ENCODE results near the gene TRAP1.
A peak's percentile ranks its signal among the peaks of the same experiment; 100 is the strongest.
"Not testable (repeated sequence)": the region's sequence is repeated elsewhere in the genome, so short reads cannot be mapped to it uniquely, and the experiment has no call there.

Gene TRAP1

DNA sequence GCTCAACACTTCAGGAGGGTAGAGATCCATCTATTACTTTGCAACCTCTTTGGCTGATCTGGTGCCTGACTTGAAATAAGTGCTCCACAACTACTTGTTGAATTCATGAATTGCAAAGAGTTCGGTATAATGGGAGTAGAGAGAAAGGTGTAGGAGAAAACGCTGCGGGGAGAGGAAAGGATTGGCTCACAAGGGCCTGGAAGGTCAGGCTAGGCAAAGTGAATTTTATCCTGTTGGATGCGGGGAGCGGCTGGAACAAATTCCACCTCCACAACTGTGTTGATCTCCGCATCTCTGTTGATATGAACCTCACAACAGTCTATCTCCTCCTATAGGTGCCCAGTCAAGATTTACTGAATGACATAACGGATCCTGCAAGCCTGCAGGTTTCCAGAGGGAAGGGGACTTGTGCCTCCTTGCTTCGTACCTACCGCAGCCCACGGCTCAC lies 106.6 kb downstream of the TRAP1 start:
- DNase-seq (ENCODE audit: extremely low spot score), result no peak
- ChIA-PET POLR2A (no interaction called here), CTCF (no interaction called here)
- TF ChIP-seq L3MBTL2 (conservative IDR thresholded peaks at IDR 0.05) (peak; percentile 18), TARDBP (IDR thresholded peaks at IDR 0.05) (no peak)

DNA sequence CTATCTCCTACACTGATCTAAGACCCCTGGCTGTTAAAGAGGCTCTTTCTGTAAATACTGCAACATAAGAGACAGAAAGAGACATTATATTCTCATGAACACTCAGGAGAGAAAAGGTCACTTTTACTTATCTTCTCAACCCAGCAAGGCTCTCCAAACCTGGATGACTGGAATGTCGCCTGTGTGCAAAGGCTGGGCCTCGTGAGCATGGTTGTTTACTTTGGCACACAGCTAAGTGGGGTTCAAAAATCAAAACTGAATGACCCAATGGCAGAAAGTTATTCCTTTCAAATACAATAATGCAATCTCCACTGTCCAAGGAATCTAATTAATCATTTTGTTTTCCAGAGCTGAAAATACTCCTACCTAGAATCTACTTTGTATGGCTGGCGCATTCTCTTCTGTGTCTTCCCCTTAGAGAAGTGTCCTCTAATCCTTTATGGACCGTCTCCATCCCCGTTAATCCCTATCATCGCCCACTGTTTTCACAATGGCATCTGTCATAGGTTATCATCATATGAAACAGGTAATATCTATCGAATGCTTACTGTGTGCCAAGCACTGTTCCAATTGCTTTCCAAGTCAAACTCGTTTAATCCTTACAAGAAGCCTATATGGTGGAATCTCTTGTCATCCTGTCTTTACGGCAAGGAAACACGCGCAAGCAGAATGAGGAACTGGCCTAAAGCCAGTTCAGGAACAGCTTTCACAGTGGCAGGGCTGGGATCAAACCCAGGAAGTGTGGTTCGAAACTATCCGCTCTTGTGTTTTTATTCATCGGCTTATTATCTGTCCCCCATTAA lies 107.2 kb downstream of the TRAP1 start:
- ChIA-PET CTCF (no interaction called here), POLR2A (no interaction called here)
- no peak for DNase-seq (ENCODE audit: extremely low spot score)
- no peak for TF ChIP-seq FOXM1 (IDR thresholded peaks at IDR 0.05; ENCODE audit: borderline replicate concordance)
- no peak for TF ChIP-seq ELF4 (IDR thresholded peaks at IDR 0.05)
- no peak for TF ChIP-seq L3MBTL2 (conservative IDR thresholded peaks at IDR 0.05)

GRCh38 chr16:3608976-3609375 lies 108.3 kb downstream of the TRAP1 start:
- DNase-seq (ENCODE audit: extremely low spot score); POLR2A ChIA-PET; CTCF ChIA-PET: not testable (repeated sequence)

- no peak for TF ChIP-seq TARDBP (IDR thresholded peaks at IDR 0.05)
- TF ChIP-seq PKNOX1 (IDR thresholded peaks at IDR 0.05), result no peak
- no peak for TF ChIP-seq ELF4 (IDR thresholded peaks at IDR 0.05)
- TF ChIP-seq LEF1 (IDR thresholded peaks at IDR 0.05; ENCODE audit: borderline replicate concordance), result no peak
- TF ChIP-seq FOXK2 (IDR thresholded peaks at IDR 0.05), result no peak
- no peak for TF ChIP-seq FOXM1 (IDR thresholded peaks at IDR 0.05; ENCODE audit: borderline replicate concordance)
- no peak for TF ChIP-seq NFRKB (IDR thresholded peaks at IDR 0.05)
- TF ChIP-seq BHLHE40 (IDR thresholded peaks at IDR 0.05; ENCODE audit: borderline replicate concordance), result no peak
- CTCF ChIA-PET, result no interaction called here
- no peak for DNase-seq (ENCODE audit: extremely low spot score)
- POLR2A ChIA-PET, result interaction anchor here (0.6 kb wide), 1 partner anchor 46 kb away, joined by 3 read pairs; no protein-coding TSS in a partner anchor
Observed at GRCh38 chr16:3608069-3608468, 109.3 kb downstream of the TRAP1 start.
